ENCODE results near the gene PSME3IP1.

PSME3IP1 gene

DNA sequence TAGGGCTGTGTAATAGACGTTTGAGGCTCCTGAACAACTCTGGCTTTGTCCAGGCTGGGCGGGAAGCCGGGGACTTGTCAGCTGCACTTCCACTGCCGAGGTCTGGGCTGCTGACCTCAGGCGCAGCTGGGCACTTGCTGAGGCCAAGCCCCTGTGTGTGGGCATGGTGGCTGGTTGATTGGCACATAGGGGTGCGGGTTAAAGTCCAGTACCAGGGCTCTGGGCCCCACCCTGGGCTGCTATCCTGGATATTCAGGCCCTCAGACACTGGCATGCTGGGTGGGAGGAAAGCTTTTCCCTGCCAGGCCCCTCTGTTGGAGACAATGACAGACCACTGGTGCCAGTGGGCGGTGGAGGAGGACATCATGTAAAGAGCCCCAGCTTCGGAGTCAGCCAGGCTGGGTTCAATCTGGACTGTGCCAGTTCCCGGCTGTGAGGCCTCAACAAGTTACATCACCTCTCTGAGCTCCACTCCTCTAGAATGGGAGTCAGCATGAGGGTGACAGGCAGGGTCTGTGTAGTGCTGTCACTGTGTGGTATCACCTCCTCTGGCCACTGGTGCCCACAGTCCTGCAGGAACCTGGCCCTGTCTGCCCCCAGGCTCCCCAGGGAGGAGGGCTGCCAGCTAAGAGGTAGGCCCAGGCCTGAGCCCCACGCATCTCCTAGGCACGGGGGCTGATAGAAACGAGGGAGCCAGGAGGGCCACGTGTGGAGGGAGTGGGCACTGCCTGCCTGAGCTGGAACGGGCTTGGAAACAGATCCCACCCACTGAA, 42.5 kb downstream of the PSME3IP1 start:
- no peak for DNase-seq

DNA sequence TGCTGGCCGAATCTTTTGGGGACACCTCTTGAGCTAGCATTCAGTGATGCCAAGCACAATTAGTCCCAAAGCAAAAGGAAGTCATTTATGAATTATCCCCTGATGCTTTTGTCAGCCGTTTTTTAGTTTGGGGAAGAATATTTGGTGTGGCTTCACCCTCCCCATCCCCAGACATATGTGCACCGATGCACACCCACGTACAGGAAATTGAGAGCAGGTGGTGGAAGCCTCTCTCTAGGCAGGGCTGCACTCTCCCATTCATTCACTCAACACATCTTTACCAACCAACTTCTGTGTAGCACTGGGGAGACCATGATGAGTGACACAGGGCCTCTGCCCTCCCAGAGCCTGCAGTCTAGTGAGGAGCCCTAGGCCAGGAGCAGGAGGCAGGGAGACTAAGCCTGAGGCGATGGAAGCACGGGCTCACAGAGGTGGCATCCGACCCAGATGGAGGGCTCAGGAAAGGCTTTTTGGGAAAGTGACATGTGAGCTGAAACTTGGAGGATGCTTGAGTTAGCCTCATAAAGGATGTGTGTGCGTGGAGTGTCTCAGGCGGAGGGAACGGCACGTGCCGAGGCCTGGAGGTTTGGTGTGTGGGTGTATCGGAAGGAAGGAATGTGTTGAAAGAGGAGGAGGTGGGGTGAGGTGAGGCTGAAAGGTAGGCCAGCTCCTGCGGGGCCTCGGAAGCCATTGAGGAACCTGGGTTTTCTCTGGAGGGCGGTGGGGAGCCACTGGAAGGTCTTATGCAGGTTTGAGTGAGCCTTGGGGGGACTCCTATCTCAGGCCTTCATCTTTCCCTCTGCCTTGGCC, 43.8 kb downstream of the PSME3IP1 start:
- DNase-seq, result peak in 1 of 5 experiments; percentile 64

DNA sequence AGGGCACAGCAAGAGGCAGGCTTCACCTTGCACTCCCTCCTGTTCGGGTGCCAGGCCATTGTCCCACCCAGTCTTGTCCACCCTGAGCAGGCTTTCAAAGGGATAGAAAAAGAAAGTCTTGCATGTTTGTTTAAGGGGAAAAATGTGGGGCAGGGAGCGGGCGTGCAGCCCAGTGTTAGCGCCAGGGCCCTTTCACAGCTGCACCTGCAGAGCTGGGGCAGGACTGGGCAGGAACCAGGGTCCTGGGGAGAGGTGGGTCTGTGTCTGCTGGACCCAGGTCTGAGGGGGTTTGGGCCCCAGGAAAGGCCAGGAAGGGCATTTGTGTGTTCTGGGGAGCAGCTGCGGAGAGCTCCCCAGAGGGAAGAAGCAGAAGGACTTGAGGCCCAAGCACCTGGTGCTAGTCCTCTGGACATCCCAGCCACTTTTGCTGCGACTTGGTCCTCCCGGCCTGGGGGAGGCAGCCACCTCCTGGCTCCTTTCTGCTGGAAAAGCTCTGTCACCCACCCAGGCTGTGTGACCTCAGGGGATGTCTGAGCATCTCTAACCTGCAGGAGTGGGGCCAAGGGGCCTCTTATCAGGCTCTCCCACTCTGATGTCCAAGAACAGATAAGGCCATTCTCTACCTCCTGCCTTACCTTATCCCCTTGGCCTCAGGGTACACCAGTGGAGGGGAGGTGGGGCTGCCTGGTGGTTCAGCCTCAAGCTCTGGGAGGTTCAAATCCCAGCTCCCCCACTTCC, 44.7 kb downstream of the PSME3IP1 start:
- no peak for DNase-seq

DNA sequence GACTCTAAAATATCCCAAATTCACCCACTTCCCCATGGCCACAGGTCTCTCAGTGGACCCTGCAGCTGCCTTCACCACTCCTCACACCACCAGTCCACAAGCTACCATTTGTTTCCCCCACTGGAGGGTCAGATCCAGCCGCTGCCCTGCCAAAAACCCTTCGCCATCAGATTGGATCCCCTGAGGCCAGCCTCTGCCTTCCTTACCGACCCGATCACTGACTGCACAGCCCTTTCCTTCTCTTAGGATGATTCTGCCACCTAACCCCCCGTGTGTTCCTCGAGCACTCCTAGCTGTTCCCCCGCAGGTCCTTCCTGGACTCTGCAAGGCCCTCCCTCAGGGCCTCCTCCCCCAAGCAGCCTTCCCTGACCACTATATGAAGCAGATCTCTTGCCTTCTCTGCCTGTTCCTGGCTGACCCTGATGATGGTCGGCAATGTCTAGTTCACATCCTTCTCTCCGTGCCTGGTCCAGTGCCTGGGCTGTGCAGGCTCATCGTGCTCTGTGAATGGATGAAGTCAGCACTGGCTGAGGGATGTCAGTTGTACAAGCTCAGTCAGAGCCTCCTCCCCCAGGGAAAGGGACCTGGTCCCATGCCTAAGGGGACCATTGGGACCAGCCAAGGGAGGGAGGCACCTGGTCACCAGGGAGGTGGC, 47.4 kb downstream of the PSME3IP1 start:
- no peak for DNase-seq

DNA sequence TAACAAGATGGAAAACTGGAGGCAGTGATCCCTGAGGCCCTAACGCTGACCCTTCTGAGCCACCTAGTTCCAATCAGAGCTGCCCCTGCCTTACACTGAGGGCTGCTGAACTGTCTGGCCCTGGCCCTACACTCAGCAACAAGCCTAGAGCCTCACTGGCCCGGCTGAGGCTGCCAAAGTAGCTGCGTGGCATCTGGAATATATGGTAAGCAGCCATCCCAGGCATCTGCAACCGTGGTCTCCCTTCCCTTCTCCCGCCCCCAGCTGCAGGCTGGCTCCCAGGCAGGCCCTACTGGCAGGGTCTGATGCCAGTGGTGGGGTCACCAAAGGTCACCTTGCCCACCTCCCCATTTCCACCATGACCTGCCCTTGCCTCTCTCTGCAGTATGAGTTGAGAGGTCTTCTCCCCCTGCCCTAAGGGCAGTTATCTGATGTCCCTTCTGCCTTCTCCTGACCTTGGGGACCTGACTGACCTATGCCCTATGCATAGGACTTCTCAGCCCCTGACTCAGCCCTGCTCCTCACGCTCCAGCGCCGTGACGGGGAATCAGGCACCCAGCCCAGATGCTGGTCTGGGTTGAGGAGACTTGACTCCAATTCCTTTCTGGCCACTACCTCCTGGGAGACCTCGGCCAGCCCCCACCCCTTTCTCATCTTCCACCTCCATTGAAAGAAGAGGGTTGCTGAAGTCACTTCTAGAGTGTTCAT, 48.1 kb downstream of the PSME3IP1 start:
- no peak for DNase-seq

DNA sequence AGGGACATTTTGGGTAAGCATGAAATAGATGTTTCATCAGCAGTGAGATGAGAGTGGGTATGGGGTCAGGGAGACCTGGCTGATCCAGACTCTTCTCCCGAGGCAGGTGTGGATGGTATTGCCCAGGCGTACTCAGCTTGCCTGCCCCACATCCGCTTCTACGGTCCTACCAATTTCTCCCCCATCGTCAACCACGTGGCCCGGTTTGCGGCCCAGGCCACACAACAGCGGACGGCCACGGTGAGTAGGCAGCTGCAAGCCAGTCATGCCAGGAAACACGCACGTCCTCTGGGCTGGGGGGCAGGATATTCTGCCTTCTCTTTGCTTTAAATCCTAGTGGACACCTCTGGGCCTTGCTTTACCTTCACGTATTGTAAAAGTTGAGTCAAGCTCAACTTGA, 48.8 kb downstream of the PSME3IP1 start:
- no peak for DNase-seq

DNA sequence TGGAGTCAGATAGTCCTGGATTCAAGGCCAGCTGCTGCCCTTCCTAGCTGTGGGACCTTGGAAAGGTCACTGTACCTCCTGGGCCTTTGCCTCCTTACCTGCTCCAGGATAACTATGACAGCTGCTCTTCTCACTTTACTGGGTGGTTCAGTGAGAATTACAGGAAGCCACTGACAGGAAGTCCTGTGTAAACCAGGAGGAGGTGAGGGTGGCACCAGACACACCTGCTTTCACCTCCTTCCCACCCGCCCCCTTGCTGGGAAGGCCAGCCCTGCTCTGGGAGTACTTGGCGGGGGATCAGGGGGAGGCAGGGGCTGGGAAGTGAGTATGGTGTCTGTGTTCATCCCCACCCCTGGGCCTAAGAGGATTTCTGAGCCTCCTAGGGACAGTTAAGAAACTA, 50.9 kb downstream of the PSME3IP1 start:
- peak in 3 of 5 experiments; percentile 26 to 73 (median 62) for DNase-seq

DNA sequence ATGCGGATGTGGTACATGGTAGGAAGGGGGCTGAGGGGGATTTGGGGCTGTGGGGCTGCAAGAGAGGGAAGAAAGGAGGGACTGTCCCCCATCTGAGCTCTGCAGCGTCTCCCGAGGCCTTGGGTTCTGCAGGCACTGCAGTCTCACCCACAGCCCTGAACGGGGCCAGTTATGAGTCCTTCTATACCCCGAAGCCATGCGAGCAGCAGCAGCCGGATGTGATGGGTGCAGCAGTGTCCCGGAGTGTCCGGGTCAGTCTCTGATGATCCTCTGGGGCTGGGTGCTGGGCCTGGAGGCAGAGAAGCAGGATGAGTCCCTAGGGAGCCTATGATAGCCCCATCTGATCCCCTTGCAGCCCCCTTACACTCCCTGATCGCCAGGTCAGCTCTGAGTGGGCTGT, 52.0 kb downstream of the PSME3IP1 start:
- DNase-seq, result peak in 1 of 5 experiments; percentile 73

DNA sequence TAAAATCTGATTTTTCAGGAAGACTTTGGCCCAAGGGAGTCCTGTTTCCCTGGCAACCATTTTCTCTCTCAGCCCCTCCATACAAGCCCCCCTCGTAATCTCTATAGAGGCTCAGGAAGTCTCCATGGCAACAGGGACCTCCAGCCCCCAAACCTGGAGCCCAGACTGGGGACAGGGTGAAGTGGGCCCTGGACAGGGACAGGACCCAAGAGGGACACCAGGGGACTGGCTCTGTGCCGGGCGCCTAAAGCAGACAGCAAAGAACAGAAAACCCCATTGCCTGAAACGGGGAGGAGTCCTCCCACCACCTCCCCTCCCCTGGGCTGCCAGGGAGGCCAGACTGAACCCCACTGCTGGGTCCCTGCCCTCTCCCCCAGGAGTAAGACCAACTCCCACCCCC, 52.8 kb downstream of the PSME3IP1 start:
- DNase-seq, result no peak

DNA sequence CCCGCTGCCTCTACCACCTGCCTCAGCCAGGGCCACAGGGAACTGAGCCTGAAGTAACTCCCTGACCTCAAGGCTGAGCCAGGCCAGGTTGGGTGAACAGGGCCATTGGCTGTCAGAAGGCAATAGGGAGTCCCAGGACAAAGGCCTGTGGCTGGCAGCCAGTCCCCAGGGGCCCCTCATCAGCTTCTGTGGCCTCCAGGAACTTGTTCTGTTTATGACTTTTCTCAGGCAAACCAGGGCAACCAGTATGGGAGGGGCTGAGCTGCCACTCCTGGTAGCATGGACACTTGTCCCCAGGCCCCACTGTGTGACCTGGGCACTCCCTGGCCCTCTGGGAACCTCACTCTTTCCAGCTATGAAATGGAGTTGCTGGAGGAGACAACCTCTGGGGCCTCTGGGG, 53.4 kb downstream of the PSME3IP1 start:
- no peak for DNase-seq

DNA sequence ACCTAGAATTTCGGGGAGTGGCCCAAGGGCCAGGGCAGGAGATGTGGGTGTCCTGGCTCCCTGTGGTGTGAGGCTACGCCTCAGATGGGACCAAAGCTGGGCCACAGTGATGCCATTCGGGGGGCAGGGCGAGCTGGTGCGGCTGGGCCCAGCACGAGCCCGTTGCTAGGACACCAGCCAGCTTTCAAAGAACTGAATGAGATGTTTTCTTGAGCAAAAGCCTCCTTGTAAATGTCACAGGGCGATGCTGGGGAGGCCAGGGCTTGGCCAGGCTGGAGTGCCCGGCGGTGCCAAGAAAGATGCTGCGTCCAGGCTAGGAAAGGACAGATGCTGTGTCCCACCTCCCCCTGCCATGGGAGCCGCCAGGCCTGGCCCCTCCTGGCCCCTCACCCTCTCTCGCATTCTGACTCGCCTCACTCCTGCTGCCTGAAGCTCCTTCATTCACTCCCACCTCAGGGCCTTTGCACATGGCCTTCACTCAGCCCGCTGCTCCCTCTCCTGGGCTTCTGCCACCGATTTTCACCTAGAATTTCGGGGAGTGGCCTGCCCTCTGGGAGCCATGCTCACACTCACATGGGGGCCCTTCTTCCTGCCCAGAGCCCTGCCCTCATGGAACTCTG, 54.4 kb downstream of the PSME3IP1 start:
- DNase-seq, result no peak

DNA sequence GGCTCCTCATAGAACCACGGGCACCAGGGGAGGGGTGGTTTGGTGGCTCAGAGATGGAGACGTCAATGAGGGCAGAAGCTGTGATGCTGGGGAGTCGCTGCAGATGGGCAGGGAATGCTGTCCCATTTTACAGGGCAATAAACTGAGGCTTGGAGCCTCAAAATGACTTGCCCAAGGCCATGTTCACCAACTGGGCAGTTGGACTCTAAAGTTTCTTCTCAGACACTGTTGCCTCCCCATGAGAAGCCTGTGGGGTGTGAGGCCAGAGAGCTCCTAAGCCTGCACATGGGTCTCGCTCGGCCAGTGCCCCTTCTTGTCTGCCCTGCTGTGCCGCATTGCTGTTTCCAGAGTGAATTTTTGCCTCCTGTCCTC, 54.9 kb downstream of the PSME3IP1 start:
- no peak for DNase-seq

DNA sequence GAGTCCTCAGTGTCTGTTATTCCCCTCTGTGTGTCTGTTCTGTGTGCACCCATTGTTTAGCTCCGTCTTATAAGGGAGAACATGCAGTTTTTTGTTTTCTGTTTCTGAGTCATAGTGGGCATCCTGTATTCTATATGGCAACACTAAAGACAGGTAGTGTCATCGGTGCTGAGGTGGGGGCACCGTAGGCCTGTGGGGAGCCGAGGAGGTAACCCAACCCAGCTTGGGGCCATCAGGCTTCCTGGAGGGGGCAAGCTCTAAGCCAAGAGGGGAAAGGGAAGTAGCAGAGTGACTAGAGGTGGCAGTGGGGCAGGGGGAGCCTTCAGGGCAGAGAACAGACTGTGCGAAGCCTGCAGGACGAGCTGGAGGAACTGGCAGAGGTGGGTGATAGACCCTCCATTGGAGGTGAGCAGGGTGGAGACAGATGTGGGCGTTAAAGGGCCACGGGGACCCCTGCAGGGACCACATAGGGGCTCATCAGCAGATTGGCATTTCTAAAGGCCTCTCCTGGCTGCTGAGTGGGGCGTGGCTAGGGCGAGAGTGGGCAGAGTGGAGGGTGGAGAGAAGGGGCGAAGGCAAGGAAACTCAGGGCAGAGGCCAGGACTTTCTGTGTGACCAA, 57.0 kb downstream of the PSME3IP1 start:
- DNase-seq, result peak in 4 of 5 experiments; percentile 18 to 92 (median 58)

DNA sequence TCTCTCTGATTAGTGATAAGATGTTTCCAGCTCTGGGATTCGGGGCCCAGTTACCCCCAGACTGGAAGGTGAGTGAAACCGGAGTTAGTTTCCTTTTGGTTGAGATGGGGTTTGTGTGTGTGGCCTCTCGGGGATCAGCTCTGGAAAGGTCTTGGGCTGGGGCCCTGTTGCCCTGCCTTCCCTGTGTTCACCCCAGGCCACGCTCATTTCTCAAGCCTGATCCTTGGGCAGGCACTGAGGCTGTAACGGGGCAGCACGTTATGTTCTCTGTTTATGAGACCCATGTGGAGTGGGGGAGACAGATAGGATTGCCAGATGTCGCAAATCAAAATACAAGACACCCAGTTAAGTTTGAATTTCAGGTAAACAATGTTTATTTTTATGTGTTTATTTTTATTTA, 58.0 kb downstream of the PSME3IP1 start:
- no peak for DNase-seq

DNA sequence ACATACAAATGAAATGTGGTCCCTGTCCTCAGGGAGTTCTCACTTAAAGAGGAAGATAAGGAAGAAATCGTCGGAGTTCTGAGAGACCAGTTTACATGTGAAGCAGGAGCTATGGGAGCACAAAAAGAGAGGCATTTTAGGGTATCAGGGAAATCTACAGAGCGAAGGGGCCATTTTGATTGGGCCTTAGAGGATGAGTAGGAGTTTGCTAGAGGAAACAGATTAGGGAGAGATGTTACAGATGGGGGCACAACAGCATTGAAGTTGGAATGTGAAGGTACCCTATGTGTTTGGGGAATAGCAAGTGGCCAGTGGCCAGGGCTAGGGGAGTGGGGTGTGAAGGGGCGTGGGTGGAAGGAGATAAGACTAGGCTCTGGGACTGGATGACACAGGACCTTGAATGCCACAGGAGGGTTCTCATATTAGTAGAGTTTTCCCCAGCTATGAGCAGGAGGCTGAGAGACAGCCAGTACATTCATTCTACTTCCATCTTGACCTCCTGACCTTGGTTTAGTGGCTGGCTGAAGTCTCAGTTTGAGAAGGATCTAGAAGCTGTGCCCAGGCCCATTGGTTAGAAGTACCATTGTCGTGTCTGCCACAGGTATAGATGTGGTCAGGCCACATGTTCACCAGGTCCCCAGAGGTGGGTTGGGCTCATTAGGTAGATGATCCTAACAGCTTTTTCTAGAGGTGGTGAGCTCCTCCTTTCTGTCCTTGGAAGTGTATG, 58.6 kb downstream of the PSME3IP1 start:
- DNase-seq, result peak in 1 of 5 experiments; percentile 64

DNA sequence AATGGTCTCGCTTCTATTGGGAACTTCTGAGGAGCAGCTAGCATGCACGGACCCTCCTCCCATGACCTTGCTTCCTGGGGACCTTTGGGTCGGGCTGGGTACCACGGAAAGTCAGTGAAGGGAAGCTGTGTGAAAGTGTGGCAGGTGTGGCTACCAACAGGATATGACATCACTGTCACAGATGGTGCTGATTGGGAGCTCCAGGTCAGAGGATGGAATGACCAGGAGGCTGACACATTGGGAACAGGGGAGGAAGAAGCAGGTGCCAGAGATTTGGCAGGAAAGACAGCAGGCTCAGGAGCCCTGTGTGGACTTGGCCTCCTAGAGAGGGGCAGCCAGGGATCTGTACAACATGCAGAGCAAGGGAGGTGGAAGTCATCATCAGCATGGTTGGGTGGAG, 59.4 kb downstream of the PSME3IP1 start:
- peak in 1 of 5 experiments; percentile 30 for DNase-seq

DNA sequence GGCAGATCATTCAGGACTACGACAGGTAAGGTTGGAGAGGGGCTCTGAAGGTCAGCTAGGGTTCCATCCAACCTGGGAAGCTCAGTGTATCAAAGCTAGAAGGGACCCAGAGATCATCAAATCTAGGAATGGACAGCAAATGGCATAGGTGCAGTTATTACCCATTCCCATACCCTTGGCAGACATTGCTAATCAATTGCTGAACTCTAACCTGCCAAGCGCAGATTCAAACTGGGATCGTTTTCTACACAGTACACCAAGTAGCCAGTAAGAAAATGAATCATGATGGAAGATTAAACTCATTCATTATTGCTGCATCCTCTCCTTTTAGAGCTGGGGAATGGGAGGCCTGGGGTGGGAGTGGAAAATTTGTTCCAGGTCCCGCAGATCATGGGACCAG, 59.9 kb downstream of the PSME3IP1 start:
- DNase-seq, result no peak

DNA sequence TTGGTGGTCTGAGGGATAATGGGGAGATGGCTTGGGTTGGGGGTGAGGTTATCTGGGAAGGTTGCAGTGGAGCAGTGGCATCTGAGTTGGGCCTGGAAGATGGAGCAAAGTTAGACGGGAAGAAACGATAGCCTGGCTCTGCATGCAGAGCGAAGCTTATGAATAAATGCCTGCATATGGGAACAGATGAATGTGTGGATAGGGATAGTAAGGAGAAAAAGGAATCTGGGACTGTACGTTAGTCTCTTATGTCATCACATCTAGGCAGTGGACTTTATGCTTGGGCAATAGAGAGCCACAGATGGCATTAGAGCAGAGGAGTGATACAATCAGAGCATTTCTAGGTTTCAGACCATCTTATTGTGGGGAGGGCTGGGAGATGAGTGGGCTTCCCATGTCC, 60.5 kb downstream of the PSME3IP1 start:
- DNase-seq, result no peak

DNA sequence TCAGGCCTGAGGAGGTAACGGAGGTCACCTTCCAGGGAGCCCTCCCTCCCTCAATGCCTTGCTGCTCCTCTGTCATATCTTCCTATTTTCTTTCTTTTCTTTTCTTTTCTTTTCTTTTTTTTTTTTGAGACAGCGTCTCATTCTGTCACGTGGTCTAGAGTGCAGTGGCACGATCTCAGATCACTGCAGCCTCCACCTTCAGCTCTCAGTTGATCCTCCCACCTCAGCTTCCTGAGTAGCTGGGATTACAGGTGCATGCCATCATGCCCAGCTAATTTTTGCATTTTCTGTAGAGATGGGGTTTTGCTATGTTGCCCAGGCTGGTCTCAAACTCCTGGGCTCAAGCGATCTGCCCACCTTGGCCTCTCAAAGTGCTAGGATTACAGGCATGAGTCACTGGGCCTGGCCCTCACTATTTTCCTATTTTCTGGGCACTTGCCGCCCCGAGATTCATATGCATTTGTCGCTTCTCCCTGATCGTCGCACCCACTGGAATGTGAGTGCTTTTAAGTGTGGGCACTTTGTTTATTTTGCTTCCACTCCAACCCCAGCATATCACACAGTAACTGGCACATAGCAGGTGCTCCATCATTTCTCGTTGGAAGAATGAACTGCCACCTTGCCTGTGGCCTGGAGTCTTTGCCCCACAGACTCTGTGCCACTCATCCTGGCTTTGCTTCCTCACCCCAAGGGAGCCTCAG, 61.7 kb downstream of the PSME3IP1 start:
- DNase-seq, result peak in 1 of 5 experiments; percentile 37
